ENCODE measurements around the gene CBARP. TPM values are rescaled to one million over a fixed set of nuclear protein-coding genes. Genes with fewer than 3 reads are reported as not detected.

The CBARP gene
- total and polyA plus RNA-seq, 2 of the 13 experiments (the other 11 are each of a cell fraction or from before 2014, with no cell fraction given): 1.2 to 1.4 TPM

DNA sequence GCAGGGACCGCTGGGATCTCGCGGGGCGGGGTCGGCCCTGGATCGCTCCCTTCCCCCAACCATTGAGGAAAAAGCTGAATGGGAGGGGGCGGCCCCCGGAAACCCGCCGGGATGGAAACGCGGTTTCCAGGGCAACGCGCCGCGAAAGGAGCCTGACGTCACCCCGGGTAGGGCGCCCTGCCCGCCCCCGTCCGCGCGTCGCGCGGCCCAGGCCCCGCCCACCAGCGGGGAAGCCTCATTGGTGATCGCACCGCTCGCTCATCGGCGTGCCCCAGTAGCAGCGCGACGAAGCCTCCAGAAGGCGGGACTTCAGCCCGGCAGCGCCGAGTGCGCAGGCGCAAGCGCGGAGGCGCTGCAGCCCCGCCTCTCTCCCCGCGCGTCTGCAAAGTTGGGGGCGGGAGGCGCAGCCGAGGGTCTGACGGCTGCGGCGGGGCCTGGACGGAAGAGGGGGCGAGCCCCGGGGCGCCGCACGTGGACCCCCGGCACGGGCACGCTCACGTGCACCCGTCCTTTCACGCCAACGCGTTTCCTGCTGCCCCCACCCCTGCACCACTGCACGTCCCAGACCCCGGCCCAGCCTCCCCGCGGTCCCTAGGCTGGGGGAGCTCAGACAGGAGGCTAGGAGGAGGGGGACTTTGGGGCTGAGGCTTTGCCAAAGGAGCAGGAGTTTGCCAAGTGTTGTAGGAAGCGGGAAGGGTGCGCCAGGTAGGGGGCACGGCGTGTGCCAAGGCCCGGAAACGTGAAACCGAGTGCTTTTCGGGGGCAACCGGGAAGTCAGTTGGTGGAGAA, 23.1 kb upstream of the CBARP start (continued):
- TF ChIP-seq, protein P1, sequence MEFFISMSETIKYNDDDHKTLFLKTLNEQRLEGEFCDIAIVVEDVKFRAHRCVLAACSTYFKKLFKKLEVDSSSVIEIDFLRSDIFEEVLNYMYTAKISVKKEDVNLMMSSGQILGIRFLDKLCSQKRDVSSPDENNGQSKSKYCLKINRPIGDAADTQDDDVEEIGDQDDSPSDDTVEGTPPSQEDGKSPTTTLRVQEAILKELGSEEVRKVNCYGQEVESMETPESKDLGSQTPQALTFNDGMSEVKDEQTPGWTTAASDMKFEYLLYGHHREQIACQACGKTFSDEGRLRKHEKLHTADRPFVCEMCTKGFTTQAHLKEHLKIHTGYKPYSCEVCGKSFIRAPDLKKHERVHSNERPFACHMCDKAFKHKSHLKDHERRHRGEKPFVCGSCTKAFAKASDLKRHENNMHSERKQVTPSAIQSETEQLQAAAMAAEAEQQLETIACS (CRISPR knock-in tag; IDR thresholded peaks at IDR 0.05): 0 out of 2 replicates have a peak, but pooled peaks have one; percentile 45
- TF ChIP-seq ZNF782 (CRISPR knock-in tag; IDR thresholded peaks at IDR 0.05; ENCODE audit: borderline replicate concordance): 0 out of 2 replicates have a peak, but pooled peaks have one; percentile 77
- TF ChIP-seq ZNF276 (CRISPR knock-in tag; IDR thresholded peaks at IDR 0.05; ENCODE audit: low read depth): peak; percentile 62; the same call in 1 of the 2 replicates
- TF ChIP-seq, protein P2, sequence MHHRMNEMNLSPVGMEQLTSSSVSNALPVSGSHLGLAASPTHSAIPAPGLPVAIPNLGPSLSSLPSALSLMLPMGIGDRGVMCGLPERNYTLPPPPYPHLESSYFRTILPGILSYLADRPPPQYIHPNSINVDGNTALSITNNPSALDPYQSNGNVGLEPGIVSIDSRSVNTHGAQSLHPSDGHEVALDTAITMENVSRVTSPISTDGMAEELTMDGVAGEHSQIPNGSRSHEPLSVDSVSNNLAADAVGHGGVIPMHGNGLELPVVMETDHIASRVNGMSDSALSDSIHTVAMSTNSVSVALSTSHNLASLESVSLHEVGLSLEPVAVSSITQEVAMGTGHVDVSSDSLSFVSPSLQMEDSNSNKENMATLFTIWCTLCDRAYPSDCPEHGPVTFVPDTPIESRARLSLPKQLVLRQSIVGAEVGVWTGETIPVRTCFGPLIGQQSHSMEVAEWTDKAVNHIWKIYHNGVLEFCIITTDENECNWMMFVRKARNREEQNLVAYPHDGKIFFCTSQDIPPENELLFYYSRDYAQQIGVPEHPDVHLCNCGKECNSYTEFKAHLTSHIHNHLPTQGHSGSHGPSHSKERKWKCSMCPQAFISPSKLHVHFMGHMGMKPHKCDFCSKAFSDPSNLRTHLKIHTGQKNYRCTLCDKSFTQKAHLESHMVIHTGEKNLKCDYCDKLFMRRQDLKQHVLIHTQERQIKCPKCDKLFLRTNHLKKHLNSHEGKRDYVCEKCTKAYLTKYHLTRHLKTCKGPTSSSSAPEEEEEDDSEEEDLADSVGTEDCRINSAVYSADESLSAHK (CRISPR knock-in tag; IDR thresholded peaks at IDR 0.05; ENCODE audit: borderline replicate concordance): no peak
- TF ChIP-seq, protein P3, sequence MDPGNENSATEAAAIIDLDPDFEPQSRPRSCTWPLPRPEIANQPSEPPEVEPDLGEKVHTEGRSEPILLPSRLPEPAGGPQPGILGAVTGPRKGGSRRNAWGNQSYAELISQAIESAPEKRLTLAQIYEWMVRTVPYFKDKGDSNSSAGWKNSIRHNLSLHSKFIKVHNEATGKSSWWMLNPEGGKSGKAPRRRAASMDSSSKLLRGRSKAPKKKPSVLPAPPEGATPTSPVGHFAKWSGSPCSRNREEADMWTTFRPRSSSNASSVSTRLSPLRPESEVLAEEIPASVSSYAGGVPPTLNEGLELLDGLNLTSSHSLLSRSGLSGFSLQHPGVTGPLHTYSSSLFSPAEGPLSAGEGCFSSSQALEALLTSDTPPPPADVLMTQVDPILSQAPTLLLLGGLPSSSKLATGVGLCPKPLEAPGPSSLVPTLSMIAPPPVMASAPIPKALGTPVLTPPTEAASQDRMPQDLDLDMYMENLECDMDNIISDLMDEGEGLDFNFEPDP (CRISPR knock-in tag; conservative IDR thresholded peaks at IDR 0.05): no peak
- TF ChIP-seq TOPORS (CRISPR knock-in tag; IDR thresholded peaks at IDR 0.05): no peak
- no peak for TF ChIP-seq TSC22D2 (CRISPR knock-in tag; IDR thresholded peaks at IDR 0.05; ENCODE audit: borderline replicate concordance)
- no peak for TF ChIP-seq FOXJ3 (CRISPR knock-in tag; IDR thresholded peaks at IDR 0.05; ENCODE audit: borderline replicate concordance)
- TF ChIP-seq PAF1 (CRISPR knock-in tag; IDR thresholded peaks at IDR 0.05): no peak
- 0 out of 2 replicates have a peak, but pooled peaks have one; percentile 67 for TF ChIP-seq ARID2 (CRISPR knock-in tag; IDR thresholded peaks at IDR 0.05; ENCODE audit: borderline replicate concordance)
- no peak for TF ChIP-seq ZFAT (CRISPR knock-in tag; conservative IDR thresholded peaks at IDR 0.05)
- TF ChIP-seq HNRNPK (IDR thresholded peaks at IDR 0.05; ENCODE audit: low read depth, low read length, poor library complexity, severe bottlenecking): peak; percentile 49
- TF ChIP-seq TARDBP (CRISPR knock-in tag; IDR thresholded peaks at IDR 0.05): no peak
- TF ChIP-seq ARNTL (CRISPR knock-in tag; IDR thresholded peaks at IDR 0.05): peak; percentile 75; the same call in 1 of the 2 replicates
- TF ChIP-seq HOMEZ (CRISPR knock-in tag; IDR thresholded peaks at IDR 0.05; ENCODE audit: low read depth): no peak
